ENCODE results near the gene PEAR1.

The PEAR1 gene

DNA sequence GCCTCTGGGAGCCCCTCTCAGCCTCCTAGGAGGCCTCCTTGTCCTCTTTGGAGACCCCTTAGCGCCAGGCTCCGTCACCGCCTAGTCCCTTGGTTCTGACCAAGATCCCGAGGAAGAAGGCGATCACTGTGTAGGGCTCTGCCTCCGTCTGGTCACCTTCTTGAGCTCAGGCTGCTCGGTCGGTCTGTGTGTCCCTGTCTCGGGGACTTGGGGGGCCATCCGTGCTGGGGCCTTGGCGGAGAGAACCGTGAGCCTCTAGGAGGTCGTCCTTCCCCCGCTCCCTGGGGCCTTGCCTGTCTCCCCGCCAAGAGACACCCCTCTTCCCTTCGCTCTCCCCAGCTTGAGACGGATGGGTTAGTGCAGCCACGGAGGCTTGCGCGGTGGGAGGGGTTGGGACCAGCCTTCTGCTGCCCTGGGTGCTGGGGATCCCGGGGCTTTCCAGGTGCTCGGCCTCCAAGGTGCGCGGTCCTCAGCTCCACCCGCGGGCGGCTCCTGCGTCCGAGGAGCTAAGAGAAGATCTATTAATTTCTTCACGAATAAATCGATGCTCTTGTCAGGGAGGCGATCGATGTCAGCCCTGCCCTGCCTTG, 33.9 kb upstream of the PEAR1 start:
- no peak for FAIRE-seq
- DNase-seq (ENCODE audit: extremely low spot score, insufficient read length, low read depth), result no peak

DNA sequence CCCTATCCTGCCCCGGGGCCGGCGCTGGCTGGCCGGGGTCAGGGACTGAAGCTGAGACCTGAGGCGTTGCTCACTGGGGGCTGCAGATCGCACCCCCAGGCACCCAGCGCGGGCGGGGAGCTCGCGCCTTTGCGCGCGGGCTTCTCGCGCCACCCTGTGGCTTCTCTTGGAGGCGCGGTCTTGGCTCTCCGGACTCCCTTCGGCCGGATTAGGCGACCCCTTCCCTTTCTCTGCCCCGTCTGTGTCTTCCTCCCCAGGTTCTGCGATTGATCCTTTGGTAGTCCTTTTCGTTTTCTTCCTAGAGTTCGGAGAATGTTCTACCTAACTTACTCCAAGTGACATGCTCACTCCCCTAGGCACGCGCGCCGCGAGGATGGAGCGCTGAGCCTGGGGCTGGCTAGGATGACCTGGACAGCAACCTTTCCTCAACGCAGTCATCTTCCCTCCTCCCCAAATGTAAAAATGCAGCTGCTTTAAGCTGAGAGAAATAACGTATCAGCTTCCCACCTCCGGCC, 33.3 kb upstream of the PEAR1 start:
- no peak for FAIRE-seq
- peak; percentile 72 for DNase-seq (ENCODE audit: extremely low spot score, insufficient read length, low read depth)

DNA sequence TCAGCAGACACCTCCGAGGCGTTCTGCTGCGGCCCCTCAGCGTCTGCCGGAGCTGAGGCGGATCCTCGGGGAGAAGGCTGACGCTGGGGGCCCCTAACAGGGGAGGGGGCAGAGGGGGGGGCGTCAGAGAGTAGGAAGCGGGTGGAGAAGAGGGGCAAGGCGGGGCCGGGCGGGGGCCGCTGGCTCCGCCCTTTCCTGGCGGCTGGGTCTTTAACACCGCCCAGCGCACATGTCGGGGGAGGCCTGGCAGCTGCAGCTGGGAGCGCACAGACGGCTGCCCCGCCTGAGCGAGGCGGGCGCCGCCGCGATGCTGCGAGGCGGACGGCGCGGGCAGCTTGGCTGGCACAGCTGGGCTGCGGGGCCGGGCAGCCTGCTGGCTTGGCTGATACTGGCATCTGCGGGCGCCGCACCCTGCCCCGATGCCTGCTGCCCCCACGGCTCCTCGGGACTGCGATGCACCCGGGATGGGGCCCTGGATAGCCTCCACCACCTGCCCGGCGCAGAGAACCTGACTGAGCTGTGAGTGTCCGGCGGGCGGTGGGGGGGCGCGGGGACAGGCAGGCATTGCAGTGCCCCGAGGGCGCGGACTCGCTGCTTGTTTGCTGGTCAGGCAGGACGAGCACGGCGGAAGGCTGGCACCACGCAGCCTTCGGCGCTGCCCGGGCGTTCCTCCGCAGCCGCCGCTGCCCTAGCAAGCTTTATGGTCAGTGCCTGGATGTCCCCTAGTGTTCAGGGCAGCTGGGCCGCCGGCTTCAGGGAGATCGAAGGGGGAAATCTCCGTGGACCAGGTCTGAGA, 32.7 kb upstream of the PEAR1 start, which contains the start of gene NTRK1:
NTRK1 (plus strand) TSS at position 238 of the 796 bp plus-strand sequence; CDS start at position 308, 70 bp downstream.
- no peak for DNase-seq (ENCODE audit: extremely low spot score, insufficient read length, low read depth)
- FAIRE-seq, result no peak

DNA sequence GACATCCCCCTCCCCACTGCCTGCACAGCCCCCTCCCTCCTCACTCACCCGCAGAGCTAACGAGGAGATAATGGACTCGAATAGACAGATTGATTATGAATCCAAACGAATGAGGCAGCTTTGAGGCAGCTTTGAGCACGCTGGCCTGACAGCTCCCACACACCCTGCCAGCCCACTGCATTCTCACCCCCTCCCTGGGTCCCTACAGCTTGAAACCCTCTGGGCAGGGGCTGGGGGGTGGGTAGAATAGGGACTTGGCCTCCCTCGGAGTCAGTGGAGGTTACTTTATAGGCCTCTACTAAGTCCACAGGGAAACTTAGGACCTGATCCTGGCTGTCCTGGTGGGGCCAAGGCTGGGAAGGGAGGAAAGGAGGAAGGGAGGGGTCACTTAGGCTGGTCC, 30.9 kb upstream of the PEAR1 start:
- FAIRE-seq (no peak), DNase-seq (ENCODE audit: extremely low spot score, insufficient read length, low read depth) (no peak)

DNA sequence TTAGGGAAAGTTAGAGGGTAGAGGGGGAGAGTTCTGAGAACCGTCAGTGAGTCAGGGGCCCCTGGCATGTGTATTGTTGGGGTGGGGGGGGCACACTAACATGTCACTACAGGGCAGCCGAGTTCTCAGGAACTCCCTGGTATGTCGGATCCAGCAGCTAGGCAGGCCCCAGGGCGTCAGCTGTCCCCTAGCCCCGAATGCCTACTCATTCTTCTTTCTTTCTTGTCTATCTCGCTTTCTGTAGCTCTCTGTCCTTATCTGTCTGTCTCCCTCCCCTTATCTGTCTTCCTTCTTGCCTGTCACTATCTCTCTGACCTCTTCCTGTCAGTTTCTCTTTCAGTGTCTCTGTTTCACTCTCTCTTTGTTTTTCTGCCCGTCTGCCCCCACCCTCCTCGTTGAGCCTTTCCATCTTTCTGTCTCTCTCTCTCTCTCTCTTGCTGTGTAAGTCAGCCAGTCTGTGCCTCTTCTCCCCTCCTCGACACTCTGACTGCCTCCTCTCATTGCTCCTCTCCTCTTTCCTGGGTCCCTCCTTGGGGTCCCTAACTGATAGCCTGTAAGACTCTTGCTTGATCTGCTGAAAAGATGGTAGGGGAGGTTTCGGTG, 30.4 kb upstream of the PEAR1 start:
- FAIRE-seq (no peak), DNase-seq (ENCODE audit: extremely low spot score, insufficient read length, low read depth) (no peak)

DNA sequence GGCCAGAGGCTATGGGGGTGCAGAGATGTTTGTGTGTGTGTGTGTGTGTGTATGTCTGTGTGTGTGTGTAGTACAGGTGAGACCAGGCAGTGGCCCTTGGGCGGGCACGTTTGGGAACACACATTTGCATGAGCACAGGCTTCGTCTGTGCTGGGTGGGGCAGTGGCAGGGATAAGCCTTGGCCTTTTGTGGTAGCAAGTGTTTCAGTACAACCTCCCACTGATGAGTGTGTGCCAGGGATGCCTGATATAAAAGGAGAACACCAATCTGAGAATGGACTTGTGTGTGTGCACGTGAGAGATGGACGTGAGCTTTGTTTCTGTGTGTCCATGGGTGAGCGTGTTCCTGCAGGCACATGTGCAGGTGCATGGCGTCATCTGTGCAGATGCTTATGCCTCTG, 29.9 kb upstream of the PEAR1 start:
- DNase-seq (ENCODE audit: extremely low spot score, insufficient read length, low read depth) (no peak), FAIRE-seq (no peak)

DNA sequence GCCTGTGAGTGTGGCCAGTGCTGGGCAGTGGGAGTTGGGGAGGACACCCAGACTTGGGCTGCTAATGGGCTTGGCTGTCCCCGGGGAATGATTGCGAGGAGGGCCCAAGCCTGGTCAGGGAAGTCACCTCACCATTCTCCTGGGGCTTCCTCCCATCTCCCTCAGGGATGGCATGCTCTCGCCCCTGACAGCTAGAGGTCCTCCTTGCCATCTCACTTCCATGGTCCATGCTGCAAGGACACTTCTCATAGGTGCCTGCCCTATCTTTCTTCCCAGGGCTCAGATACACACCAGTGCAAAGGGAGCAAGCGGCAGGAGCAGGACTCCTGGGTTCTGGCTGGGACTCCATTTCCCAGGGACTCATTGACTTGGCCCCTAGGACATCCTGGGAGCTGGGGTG, 28.7 kb upstream of the PEAR1 start:
- DNase-seq (ENCODE audit: extremely low spot score, insufficient read length, low read depth), result no peak
- FAIRE-seq, result no peak

DNA sequence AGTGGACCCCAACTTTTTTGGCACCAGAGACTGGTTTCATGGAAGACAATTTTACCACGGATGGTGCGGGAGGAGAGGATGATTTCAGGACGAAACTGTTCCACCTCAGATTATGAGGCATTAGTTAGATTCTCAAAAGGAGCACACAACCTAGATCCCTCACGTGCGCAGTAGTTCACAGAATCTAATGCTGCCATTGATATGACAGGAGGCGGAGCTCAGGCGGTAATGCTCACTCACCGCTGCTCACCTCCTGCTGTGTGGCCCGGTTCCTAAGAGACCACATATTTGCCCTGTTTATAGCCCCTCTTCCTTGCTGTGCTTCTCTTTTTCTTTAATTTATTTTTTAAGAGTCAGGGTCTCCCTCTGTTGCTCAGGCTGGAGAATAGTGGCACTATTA, 28.3 kb upstream of the PEAR1 start:
- FAIRE-seq (no peak), DNase-seq (ENCODE audit: extremely low spot score, insufficient read length, low read depth) (no peak)

DNA sequence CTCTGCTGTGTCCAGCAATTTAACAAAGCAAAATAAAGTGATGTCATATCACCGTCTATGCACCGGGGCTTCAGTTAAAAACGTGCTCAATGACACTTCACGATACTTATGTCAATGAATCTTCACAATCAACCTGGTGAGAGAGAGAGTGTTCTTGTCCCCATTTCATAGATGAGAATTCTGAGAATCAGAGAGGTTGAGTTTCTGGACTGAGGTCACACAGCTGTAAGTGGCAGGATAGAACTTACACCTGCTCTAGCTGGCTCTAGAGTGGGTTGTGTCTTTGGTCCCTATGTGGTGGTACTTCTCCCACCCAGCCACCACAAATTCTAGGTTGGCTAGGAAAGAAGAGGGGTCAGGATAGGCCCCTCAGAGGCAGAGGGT, 27.7 kb upstream of the PEAR1 start:
- DNase-seq (ENCODE audit: extremely low spot score, insufficient read length, low read depth) (no peak), FAIRE-seq (no peak)

DNA sequence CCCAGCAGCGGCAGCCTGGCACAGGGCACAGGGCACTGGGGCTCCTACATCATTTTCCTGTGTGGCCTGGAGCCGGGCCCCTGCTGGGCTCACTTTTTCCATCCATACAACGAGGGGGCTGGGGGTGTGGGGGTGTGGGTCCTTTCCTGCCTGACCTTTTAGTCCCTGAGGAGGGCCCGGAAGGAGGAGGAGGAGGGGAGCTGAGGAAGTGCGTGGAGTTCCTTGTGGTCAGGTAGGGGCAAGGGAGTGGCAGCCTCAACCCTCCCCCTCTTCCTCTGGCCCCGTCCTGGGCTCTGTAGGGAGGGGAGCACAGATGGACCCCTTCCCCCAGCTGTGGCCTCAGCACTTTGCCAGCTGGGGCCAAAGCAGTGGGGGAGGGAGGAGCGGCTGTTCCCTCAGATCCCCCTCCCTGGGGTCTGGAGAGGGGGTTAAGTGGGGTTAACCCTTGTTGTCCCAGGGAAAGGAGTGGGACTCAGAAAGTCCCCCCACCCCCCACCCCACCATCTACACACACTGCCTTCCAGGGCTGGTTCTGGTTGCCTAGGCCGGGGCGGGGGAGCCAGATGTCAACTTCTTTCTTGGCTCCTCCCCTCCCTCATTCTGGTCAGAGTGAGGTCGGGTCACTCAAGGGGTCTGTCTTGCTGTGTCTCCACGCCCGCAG, 27.1 kb upstream of the PEAR1 start:
- DNase-seq (ENCODE audit: extremely low spot score, insufficient read length, low read depth) (no peak), FAIRE-seq (no peak)

DNA sequence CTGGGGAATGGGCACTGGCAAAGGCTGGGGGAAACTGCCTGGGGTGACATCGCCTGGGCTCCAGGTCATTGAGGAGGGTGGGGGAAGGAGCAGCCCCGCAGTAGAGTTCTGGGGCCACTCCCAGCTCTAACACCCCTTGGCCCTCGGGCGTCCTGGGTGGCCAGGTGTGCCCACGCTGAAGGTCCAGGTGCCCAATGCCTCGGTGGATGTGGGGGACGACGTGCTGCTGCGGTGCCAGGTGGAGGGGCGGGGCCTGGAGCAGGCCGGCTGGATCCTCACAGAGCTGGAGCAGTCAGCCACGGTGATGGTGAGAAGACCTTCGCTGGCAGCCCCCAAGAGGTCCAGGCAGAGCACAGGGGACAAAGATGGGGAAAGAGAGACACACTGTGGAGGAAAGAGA, 25.2 kb upstream of the PEAR1 start:
- no peak for DNase-seq (ENCODE audit: extremely low spot score, insufficient read length, low read depth)
- FAIRE-seq, result no peak

DNA sequence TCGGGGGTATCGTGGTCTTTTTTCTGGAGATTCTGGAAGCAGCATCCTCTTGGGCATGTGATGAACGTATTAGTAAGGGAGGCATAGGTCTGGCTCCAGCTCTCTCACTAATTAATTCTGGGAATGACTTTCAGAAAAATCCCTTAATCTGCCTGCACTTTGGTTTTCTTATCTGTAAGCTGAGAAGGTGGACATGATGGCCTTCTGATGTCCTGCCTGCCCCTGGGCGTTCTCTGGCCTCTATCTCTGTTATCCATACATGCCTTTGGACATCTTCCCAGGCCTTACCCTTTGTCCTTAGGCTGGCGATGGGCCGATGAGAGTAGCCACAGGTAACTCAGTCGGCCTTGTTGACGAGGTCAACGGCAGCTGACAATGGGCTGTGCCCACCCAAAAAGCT, 24.1 kb upstream of the PEAR1 start:
- DNase-seq (ENCODE audit: extremely low spot score, insufficient read length, low read depth) (no peak), FAIRE-seq (no peak)

DNA sequence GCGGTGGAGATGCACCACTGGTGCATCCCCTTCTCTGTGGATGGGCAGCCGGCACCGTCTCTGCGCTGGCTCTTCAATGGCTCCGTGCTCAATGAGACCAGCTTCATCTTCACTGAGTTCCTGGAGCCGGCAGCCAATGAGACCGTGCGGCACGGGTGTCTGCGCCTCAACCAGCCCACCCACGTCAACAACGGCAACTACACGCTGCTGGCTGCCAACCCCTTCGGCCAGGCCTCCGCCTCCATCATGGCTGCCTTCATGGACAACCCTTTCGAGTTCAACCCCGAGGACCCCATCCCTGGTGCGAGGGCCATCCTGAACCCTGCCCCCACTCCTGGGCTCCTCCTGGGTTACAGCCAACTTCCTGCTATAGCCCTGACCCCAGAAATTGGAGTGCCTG, 19.9 kb upstream of the PEAR1 start:
- DNase-seq (ENCODE audit: extremely low spot score, insufficient read length, low read depth), result no peak
- no peak for FAIRE-seq

DNA sequence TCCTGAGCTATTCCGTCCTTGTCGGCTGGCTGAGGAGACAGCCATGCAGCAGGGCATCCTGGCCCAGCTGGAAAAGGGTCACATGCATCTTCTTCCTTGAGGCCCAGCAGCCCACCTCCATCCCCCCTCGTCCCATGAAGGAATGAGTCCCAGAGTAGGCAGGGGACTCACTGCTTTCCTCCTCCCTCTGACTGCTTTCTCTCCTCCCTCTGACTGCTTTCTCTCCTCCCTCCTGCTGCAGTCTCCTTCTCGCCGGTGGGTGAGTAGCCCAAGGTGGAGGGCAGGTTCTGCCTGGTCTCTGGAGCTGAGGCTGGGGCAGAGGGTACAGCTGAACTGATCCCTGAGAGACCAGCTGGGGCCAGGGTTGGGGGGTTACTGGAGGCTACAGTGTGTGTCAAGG, 19.4 kb upstream of the PEAR1 start:
- no peak for FAIRE-seq

DNA sequence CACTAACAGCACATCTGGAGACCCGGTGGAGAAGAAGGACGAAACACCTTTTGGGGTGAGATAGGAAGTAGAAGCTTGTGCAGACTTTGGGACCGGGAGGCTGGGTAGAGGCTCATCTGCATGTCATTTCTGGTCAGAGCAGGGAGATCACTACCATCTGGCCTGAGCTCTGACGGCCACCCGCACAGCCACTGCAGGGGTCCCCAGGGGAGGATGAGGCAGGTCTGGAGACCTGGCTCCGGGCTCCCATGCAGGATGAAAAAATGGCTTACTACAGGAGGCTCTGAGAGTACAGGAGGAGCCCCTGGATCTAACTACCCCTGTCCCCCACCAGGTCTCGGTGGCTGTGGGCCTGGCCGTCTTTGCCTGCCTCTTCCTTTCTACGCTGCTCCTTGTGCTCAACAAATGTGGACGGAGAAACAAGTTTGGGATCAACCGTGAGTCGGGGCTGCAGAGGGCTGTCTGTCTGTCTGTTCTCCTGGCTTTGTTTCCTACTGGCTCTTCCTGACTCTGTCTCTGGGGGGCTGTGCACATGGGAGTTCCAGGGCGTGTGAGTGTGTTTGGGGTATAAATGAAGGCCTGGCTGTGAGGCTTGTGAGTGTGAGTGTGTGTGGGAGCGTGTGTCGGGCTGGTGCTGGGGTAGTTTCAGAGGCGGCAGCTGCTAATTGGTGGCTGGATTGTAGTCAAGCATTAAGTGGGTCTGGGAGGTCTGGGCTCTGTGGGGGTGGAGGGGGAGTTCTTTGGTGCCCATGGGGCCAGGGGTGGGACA, 18.8 kb upstream of the PEAR1 start:
- no peak for DNase-seq (ENCODE audit: extremely low spot score, insufficient read length, low read depth)
- no peak for FAIRE-seq

More for the DNA sequence above, 19.4 kb upstream of the PEAR1 start:
- no peak for DNase-seq (ENCODE audit: extremely low spot score, insufficient read length, low read depth)

DNA sequence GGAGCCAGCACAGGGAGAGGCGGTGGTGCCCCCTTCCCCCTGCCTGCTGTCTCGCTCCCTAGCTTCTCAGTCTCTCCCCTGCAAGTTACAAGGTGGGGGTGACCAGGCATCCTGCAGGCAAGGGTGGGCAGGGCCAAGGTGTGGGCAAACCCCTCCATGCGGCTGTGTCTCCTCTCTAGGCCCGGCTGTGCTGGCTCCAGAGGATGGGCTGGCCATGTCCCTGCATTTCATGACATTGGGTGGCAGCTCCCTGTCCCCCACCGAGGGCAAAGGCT, 18.2 kb upstream of the PEAR1 start:
- FAIRE-seq, result no peak
- DNase-seq (ENCODE audit: extremely low spot score, insufficient read length, low read depth), result no peak

DNA sequence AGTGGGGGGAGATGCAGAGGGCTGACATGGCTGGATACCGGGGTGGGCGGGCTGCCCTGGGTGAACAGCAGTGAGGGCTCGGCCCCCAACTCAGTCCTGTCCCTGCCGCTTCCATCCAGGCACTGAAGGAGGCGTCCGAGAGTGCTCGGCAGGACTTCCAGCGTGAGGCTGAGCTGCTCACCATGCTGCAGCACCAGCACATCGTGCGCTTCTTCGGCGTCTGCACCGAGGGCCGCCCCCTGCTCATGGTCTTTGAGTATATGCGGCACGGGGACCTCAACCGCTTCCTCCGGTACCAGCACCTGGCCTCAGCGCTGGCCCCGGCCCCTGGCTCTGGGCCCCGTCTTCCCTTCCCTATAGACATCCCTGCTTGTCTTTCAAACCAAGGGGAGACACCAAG, 17.2 kb upstream of the PEAR1 start:
- DNase-seq (ENCODE audit: extremely low spot score, insufficient read length, low read depth) (no peak), FAIRE-seq (no peak)

DNA sequence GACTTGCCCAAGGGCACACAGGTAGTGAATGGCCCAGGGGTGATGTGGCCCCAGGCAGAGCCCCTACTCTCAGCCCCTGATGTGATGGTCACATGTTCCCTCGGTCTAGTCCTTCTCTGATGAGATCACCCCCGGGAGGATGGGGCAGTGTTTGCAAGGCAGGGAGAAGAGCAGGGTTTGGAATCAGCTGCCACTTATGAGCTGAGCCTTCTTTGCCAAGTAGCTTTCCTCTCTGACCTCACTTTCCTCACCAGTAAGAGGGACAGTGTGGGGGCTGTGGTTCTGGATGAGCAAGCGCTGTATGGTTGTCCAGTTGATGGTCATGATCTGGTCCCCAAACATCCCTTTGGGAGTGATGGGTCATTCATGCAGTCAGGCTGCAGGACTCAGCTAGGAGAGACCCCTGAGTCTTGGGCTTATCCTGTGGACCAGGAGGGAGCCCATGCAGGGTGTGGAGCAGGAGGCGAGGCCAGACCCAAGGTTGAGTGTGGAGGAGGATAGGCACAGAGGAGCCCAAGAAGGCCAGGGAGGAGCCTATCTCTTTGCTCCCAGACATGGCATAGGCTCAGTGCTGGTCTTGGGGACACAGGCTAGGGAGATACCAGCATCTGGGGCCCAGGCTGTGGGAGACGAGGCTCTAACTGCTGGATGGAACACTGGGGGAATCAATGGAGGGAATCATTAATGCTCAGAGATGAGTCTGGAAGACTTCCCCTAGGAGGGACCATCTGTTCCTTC, 15.9 kb upstream of the PEAR1 start:
- DNase-seq (ENCODE audit: extremely low spot score, insufficient read length, low read depth), result no peak
- FAIRE-seq, result no peak

DNA sequence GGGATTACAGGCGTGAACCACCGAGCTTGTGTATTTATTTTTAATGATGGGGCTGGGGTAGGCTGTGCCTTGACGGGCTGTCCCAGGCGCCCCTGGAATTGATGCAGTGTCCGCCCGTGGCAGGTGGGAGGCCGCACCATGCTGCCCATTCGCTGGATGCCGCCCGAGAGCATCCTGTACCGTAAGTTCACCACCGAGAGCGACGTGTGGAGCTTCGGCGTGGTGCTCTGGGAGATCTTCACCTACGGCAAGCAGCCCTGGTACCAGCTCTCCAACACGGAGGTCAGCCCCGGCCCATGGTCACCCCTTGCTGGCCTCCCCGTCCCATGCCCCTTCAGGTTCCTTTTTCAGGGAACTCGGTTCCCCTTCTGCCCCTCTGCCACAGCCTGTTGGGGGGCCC, 13.6 kb upstream of the PEAR1 start:
- FAIRE-seq (no peak), DNase-seq (ENCODE audit: extremely low spot score, insufficient read length, low read depth) (no peak)

DNA sequence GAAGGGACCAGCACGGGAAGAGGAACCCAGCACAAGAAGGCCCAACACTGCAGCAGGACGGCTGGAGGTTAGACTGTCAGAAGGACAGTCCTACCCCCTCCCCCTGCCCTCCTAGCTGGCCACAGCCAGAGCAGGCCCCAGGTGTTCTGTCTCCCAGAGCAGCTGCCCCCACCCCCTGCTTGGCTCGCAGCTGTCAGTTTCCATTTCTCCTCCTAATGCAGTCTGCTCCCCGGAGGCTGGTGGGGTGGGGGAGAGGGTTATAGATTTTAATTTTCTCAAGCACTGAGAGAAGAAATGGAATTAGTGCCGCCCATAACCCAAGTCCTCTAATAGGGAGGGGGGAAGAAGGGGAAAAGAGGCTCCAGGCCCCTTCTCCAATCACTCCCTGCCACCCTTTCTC, 13.0 kb upstream of the PEAR1 start:
- DNase-seq (ENCODE audit: extremely low spot score, insufficient read length, low read depth) (no peak), FAIRE-seq (no peak)
